ENCODE results near the gene BMP8B.
A peak's percentile ranks its signal among the peaks of the same experiment; 100 is the strongest.
"Not testable (repeated sequence)": the region's sequence is repeated elsewhere in the genome, so short reads cannot be mapped to it uniquely, and the experiment has no call there.

The BMP8B gene

DNA sequence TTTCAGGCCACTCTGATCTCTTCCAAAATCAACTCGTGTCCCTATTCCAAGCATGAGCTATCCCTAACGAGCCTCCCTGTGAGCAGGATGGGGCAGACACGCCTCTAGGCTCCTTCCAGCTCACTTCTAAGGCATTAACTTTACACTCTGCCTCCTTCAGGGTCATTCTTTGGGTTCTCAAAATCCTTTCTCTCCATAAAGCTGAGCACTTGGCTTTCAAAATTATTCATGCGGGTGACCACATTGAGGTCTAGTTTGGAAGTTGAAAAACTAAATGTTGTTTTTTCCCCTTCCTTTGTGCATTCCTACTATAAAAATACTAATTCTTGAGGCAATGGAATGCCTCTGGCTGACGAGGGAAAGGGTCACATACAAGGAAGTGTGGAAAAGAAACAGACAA, 33.5 kb upstream of the BMP8B start:
- no peak overlapping the region for H3K4me3 ChIP-seq (replicated peaks; ENCODE audit: low read depth, low read length)
- TF ChIP-seq, protein P1, sequence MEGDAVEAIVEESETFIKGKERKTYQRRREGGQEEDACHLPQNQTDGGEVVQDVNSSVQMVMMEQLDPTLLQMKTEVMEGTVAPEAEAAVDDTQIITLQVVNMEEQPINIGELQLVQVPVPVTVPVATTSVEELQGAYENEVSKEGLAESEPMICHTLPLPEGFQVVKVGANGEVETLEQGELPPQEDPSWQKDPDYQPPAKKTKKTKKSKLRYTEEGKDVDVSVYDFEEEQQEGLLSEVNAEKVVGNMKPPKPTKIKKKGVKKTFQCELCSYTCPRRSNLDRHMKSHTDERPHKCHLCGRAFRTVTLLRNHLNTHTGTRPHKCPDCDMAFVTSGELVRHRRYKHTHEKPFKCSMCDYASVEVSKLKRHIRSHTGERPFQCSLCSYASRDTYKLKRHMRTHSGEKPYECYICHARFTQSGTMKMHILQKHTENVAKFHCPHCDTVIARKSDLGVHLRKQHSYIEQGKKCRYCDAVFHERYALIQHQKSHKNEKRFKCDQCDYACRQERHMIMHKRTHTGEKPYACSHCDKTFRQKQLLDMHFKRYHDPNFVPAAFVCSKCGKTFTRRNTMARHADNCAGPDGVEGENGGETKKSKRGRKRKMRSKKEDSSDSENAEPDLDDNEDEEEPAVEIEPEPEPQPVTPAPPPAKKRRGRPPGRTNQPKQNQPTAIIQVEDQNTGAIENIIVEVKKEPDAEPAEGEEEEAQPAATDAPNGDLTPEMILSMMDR (IDR thresholded peaks at IDR 0.05; ENCODE audit: low read length, missing control alignments), result no peak
- DNase-seq (ENCODE audit: low read depth), result no peak

DNA sequence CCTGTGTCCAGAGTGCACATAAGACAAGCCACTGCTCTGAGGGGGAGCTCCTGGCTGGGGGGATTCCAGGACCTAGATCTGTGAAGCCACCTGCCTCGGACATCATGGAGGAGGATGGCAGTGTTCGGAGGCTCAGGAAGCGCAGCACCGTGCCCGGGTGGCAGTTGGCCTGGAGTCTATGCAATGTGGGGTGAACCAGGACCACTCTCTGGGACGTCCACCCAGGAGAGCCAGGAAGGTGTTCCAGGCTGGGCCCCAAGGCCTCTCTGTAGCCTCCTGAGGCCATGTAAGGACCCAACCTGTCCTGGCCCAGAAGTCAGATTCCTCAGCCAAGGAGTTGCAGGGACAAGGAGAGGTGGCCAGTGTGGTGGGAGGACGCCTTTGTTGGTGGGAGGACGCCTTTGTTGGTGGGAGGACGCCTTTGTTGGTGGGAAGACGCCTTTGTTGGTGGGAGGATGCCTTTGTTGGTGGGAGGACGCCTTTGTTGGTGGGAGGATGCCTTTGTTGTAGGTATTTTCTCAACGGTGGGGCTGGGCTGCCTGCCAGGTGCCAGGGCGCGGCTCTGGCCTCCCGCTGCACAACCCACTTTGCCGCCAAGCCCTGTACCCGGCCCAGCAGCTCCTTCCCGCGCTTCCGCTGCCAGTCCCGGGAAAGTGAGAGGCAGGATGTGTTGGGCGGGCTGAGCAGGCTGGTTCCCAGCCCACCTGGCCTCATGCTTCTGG, 30.6 kb upstream of the BMP8B start:
- TF ChIP-seq, protein P1 (IDR thresholded peaks at IDR 0.05; ENCODE audit: low read length, missing control alignments), result no peak
- DNase-seq (ENCODE audit: low read depth), result no peak
- H3K4me3 ChIP-seq (replicated peaks; ENCODE audit: low read depth, low read length), result no peak overlapping the region

DNA sequence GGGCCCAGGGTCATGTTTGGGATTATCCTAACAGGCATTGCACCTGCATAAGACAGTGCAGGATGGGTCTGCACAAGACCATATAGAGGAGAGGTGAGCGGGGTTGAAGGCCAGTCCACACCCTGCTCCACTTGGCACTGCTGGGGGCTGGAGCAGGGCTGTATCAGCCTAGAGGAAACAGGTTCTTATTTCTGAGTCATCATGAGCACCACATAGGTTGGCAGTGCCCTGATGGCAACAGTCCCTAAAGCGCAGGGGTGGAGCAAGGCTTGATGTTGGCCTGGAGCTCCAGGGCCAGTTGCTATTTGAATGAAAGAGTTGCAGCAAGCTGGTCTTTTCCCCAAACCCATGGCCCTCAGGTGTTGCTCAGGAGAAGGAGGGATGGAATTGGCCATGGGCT, 29.8 kb upstream of the BMP8B start:
- H3K4me3 ChIP-seq (replicated peaks; ENCODE audit: low read depth, low read length), result no peak overlapping the region
- DNase-seq (ENCODE audit: low read depth), result no peak
- TF ChIP-seq, protein P1 (IDR thresholded peaks at IDR 0.05; ENCODE audit: low read length, missing control alignments), result no peak

DNA sequence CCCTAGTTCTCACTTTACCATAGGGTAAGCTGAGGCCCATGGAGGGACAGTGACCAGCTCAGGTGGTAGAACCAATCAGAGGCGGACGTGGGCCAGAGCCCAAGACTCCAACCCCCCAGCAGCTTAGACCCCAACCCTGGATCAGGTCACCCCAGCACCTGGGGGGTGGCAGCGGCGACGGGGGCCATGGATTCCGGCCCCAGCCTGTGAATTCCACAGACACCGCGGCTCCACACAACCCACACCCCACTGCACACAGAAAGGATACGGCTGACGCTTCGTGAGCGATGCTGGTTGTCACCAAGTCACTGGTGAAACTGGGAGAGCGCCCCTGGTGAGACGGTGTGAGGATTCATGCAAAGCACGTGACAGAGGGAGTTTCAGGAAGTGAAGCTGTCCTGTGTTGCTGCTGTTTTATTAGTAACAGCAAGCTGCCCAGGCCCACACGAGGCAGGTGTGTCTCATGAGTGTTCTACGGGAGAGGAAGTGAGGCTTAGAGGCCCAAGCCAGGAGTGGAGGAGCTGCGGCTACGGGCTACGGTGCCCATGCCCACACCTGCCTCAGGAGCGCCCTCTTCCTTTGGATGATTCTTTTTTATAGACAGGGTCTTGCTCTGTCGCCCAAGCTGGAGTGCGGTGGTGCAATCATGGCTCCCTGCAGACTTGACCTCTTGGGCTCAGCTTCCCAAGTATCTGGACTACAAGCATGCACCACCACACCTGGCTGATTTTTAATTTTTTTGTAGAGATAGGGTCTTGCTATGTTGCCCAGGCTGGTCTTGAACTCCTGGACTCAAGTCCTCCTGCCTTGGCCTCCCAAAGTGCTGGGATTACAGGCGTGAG, 28.6 kb upstream of the BMP8B start:
- H3K4me3 ChIP-seq (replicated peaks; ENCODE audit: low read depth, low read length); DNase-seq (ENCODE audit: low read depth): not testable (repeated sequence)

DNA sequence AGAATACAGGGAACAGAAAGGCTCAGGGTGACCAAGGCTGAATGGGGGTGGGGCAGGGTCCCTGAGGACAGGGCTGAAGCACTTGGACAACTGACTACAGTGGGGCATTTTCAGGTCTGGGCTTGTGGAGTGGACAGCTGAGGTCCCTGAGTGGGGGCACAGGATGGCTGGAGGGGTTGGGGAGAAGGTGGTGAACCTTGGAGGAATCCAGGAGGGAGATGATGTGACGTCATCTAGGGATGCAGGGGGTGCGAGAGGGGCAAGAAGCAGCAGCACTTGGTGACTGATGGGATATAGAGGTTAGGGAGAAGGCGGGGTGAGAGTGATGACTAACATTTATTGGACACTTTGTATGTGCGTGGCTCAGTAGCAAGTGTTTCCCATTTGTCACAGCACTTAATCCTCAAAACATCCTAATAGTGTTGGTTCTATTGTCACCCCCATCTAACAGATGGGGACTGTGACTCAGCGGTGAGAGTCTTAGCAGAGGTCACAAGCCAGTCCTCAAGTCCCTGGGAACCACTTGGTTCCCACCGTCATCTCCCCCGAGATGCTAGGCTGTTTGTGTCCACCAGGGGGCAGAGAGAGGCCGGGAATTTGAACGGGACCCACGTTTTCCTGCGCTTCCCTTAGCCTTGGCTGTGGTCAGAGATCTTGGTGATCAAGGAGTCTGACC, 27.9 kb upstream of the BMP8B start:
- DNase-seq (ENCODE audit: low read depth), result peak; percentile 64
- TF ChIP-seq, protein P1 (IDR thresholded peaks at IDR 0.05; ENCODE audit: low read length, missing control alignments), result peak; percentile 71
- H3K4me3 ChIP-seq (replicated peaks; ENCODE audit: low read depth, low read length), result no peak overlapping the region

DNA sequence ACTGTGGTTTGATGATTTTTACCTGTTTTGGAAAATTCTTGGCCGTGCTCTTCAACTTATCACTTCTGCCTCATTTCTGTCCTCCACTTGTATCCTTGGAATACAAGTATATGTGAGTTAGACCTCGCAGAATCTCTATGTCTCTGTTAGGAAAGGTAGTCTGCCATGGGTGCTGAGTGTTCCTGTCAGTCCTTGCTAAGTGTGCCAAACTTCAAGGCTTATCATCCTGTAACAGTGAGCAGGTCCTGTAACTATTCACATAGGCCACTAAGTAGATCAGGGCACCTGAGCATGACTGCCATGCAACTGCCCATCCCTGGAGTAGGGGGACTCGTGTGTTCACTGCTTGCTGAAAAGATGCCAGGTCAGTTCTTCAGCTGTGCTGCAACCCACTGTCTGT, 24.2 kb upstream of the BMP8B start:
- DNase-seq (ENCODE audit: low read depth), result no peak
- no peak overlapping the region for H3K4me3 ChIP-seq (replicated peaks; ENCODE audit: low read depth, low read length)
- TF ChIP-seq, protein P1 (IDR thresholded peaks at IDR 0.05; ENCODE audit: low read length, missing control alignments), result no peak
